ENCODE data around the gene HP. TPM values are rescaled to one million over a fixed set of nuclear protein-coding genes. Genes with fewer than 3 reads are reported as not detected.
"Not testable (repeated sequence)": the region's sequence is repeated elsewhere in the genome, so short reads cannot be mapped to it uniquely, and the experiment has no call there.

Gene HP, protein sequence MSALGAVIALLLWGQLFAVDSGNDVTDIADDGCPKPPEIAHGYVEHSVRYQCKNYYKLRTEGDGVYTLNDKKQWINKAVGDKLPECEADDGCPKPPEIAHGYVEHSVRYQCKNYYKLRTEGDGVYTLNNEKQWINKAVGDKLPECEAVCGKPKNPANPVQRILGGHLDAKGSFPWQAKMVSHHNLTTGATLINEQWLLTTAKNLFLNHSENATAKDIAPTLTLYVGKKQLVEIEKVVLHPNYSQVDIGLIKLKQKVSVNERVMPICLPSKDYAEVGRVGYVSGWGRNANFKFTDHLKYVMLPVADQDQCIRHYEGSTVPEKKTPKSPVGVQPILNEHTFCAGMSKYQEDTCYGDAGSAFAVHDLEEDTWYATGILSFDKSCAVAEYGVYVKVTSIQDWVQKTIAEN
- polyA plus RNA-seq (ENCODE audit: insufficient read depth in 1 of 5, insufficient read length in 5 of 5, low replicate concordance in 1 of 5) = 1 to 10 TPM in 4 of 5 donors, under 1 TPM in 1; 0.42 to 1.5 (median 1.1) TPM
- long read RNA-seq, donor 1, partial matches to known transcripts = 0 of 1 reads
- long read RNA-seq, donor 1, other reads (novel, unspliced or antisense) = 0 of 1 reads
- long read RNA-seq, donor 2 = 0 reads
- long read RNA-seq, donor 3 = 0 reads
- long read RNA-seq, donor 4 = 0 reads
- long read RNA-seq, donor 5 = 0 reads
- long read RNA-seq, donor 6 = 0 reads
- long read RNA-seq, donor 7 = 0 reads
- long read RNA-seq, donor 8 = 0 reads

DNA sequence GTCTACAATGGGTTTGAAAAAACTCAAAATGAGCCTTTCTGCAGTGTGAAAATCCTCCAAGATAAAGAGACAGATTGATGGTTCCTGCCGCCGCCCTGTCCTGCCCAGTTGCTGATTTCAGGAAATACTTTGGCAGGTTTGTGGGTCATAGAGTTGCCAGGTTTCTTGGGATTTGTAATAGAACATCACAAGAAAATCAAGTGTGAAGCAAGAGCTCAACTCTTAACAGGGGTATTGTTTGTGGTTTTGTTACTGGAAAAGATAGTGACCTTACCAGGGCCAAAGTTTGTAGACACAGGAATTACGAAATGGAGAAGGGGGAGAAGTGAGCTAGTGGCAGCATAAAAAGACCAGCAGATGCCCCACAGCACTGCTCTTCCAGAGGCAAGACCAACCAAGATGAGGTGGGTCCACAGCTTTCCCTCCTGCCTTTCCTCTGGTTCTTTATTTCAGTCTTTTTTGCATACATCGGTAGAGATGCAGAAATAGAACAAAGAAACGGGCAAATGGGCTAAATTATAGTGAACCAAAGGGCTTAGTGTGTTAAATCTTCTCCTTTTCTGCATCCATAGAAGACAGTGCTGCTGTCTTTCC is at the start of gene HP:
HP (plus strand) TSS at position 252 of the 594 bp plus-strand sequence; CDS start at position 400, 148 bp downstream.
- not testable (repeated sequence) for DNase-seq

GRCh38 chr16:72008065-72008423 is 46.3 kb upstream of the HP start:
- not testable (repeated sequence) for DNase-seq

DNA sequence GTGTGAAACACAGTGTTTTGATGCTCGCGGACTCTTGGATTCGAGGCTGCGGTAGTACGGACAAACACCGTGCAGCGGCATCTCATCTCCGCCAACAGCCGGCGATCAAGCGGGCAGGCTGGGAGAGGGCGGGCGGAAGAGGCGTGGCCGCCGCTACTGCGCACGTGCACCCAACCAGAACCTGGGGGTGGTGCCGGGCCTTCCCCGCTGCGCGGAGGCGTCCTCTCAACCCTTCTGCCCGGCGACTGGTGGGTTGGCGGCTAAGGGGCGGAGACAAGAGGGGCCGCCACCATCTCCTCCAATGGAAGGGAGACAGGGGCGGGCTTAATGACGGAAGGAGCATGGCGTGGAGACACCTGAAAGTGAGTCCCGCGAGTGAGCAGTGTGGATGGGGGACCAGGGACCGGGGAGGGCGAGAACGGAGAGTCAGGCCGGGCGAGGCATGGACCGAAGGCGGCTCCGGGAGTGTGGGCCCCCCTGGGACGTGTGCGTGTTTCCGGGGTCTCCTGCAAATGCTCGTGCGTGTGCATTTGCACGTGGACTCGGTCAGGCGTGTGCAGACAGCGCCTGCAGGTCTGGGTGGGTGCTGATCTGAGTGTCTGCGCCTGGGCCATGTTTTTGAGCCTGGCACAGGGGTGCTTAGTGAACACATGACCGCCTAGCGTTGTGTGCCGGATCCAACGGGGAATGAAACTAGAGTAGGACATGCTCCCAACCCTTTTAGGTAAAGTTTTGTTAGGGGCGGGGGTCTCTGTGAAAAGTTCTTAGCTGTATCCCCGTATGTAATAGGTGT is 45.7 kb upstream of the HP start, which contains the start of gene DHODH:
DHODH (plus strand) TSS at position 321 of the 793 bp plus-strand sequence; CDS start at position 342, 21 bp downstream.
- DNase-seq = peak; percentile 94 to 95

DNA sequence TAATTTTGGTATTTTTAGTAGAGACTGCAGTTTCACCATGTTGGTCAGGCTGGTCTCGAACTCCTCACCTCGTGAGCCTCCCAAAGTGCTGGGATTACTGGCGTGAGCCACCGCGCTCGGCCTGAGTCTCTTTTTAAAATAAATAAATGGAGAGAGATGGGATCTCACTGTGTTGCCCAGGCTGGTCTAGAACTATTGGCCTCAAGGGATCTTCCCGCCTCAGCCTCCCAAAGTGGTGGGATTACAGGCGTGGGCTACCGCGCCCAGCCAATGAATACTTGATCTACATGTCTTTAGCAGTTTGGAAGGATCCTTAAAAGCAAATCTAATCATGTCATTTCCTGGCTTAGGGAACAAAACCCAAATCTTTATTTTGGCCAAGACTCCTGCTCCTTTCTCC is 44.5 kb upstream of the HP start:
- no peak for DNase-seq

- DNase-seq = no peak
Observed at GRCh38 chr16:72012607-72013006, 41.7 kb upstream of the HP start.

DNA sequence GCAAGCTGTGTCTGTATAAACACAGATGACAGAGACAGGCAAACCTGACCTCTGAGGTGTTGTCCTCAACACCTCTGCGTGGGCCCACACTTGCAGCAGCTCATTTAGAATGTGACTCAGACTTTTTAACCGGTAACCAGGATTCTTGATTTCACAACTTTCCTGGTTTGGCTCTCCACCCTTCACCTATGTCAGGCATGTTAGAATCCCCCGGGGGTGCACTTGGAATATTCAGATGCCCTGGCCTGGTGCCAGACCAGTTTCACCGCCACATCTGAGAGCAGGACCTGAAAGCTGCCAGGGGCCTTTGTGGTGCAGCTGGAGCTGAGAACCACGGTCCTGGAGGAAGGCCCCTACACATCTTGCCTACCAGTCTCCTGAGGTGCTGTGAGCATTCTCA is 40.9 kb upstream of the HP start:
- no peak for DNase-seq

- no peak for DNase-seq
Observed at GRCh38 chr16:72013888-72014581, 40.3 kb upstream of the HP start.

DNA sequence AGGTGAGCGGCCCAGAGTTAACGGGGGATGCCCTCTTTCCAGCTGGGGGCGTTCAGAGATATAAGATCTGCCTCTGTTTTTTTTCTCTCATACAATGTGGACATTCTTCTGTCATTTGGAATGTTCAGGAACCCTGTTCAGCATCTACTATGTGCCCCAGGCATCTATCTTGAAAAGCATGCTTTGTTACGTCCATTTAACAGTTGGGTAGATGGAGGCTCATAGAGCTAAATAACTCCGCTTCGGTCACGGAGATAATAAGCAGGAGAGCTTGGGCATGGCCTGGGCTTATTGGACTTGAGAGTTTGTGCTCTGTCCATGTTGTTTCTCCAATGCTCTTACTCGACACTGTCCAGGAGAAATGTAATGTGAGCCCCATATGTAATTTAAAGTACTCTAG is 39.6 kb upstream of the HP start:
- DNase-seq = no peak

- DNase-seq = no peak
Observed at GRCh38 chr16:72015124-72015523, 39.2 kb upstream of the HP start.

- DNase-seq = no peak
Observed at GRCh38 chr16:72018470-72018869, 35.8 kb upstream of the HP start.

GRCh38 chr16:72021043-72021442 is 33.3 kb upstream of the HP start:
- DNase-seq = no peak

DNA sequence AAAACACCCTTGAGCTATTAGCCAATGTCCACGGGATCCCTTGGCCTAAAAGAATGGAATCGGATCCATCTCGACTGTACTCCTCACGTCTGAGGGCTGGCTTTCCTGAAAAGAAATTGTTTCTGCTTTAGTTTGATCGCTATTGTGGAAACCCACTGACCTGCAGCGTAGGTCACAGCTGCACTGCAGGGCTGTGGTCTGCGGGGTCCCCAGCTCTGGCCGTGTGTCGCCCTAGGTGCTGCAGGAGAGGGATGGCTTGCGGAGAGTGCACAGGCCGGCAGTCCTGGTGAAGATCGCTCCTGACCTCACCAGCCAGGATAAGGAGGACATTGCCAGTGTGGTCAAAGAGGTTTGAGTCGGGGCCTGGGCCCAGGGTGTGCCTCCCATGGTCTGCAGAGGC is 32.2 kb upstream of the HP start:
- DNase-seq = no peak

- no peak for DNase-seq
Observed at GRCh38 chr16:72023962-72024361, 30.3 kb upstream of the HP start.

- DNase-seq = no peak
Observed at GRCh38 chr16:72024862-72025382, 29.4 kb upstream of the HP start.

GRCh38 chr16:72025404-72026114 is 28.7 kb upstream of the HP start:
- DNase-seq = no peak

DNA sequence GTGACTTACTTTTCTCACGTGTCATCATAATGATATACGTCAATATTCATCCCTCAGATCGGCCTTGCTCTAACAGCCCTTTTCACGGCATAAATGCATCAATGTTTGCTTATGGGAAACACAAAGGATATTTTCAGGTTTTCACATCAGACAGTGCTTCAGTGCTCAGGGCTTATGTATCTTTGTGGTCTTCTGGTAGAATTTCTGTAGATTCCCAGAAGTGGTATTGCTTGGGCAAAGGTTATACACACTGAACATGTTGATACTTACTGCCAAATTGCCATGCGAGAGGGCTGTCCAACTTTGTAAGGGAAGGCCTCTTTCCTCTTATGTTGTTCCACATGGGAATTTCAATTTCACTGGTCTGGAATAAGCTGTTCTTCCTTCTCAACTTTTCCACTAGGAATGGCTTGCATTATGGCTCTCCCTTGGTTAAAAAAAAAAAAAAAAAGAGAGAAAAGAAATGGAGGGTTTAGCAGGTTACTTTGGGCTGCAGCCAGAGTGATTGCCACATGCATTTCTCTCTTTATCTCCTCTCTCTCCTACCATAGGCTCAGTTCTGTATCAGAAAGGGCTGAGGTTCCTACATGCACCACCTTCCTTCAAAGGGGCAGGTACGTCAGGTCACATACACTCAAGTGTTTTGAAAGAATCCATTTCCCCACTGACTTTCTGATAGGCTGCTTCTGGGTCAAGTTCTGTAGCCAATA is 26.5 kb upstream of the HP start:
- no peak for DNase-seq

DNA sequence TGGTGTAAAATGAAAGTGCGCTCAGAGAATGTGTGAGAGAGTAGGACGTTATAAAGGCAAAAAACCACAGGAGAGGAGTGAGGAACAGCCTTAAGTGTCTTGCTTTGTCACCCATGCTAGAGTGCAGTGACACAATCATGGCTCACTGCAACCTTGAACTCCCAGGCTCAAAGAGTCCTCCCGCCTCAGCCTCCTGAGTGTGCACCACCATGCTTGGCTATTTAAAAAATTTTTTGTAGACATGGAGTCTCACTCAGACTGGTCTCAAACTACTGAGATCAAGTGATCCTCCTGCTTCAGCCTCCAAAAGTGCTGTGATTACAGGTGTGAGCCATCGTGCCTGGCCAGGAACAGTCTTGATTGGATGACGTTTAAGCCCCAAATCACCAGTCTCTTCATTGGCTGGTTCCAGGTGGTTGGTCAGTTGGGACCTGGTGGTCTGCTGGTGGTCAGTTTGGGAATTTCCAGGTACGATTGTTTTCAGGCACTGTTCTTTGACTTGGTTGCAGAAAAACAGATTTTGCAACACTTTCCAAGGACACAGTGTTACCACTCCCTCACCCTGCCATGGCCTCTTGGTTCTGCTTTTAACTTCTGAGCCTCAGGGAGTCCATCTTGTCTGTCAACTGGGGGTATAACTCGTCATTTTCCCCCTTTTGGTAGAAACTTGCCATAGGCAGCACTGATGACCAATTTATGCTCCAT is 24.6 kb upstream of the HP start:
- no peak for DNase-seq

GRCh38 chr16:72033437-72033836 is 20.9 kb upstream of the HP start:
- no peak for DNase-seq

GRCh38 chr16:72036098-72036497 is 18.2 kb upstream of the HP start:
- no peak for DNase-seq
